Measurements from ENCODE around the gene ASXL3. TPM values are rescaled to one million over a fixed set of nuclear protein-coding genes. Genes with fewer than 3 reads are reported as not detected.

ASXL3 gene
- total and polyA plus RNA-seq, 10 of the 15 experiments (the other 5 are each of a cell fraction or from before 2014, with no cell fraction given), result 0.15 TPM; not detected in 9

DNA sequence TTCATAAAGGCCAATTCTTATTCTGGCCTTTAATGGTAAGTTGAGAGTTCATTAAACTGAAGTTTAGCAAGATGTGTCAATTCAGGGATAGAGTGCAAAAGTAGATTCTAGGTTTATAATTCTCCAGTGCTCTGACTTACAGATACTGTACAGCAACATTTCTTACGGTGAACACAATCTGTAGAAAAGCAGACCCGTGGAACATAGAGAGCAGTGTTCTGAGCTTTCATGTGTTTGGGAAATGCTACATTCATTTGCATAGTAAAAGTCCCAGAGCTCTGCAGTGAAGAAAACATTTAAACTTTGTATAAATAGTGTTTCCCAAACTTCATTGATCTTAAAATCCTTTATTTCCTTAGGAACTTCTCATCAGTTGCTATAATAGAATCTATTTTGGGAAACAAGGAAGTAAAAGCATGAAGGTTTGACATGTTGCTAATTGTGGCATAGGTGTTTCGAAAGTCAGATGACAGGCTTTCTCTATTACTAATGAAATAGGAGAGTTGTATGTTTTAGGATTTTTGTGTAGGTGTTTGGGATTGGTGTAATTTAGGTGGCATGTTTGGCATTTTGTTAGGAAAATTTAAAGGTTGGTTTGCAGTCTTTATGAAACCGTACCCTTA is 138.2 kb downstream of the ASXL3 start:
- Histone ChIP-seq H2AFZ (ENCODE audit: control insufficient read depth, low read depth, low read length) (no peak overlapping the region; the same call in 1 of the 2 replicates), H3K4me3 (no peak overlapping the region), H3K27ac (ENCODE audit: control insufficient read depth, insufficient read depth) (peak overlapping the region; percentile 1; the same call in 1 of the 2 replicates), H4K20me1 (ENCODE audit: control insufficient read depth, insufficient read depth) (no peaks in the 10 kb centered on the region), H3K4me1 (ENCODE audit: control insufficient read depth, insufficient read depth, low read length) (peaks cover 12% of the 10 kb centered on the region), H3K4me2 (ENCODE audit: control insufficient read depth, insufficient read depth) (peak overlapping the region; percentile 30; the same call in 1 of the 2 replicates), H3K9me3 (replicated peaks; ENCODE audit: control insufficient read depth, insufficient read depth, low read length) (no peaks in the 10 kb centered on the region), H3K9ac (ENCODE audit: control insufficient read depth, insufficient read depth, low read length) (no peak overlapping the region), H3K79me2 (ENCODE audit: control insufficient read depth, insufficient read depth, low read length) (no peaks in the 10 kb centered on the region), H3K36me3 (ENCODE audit: control insufficient read depth in 2 of 2, insufficient read depth in 2 of 2, low read length in 1 of 2) (no peaks in the 10 kb centered on the region), H3K27me3 (replicated peaks in 1 of 2; ENCODE audit: control insufficient read depth in 2 of 2, insufficient read depth in 2 of 2, low read length in 1 of 2) (no peaks in the 10 kb centered on the region)
- in situ Hi-C loops (cut with MboI) (no loop called here), intact Hi-C loops (cut with micrococcal nuclease; ENCODE audit: unreplicated experiment) (no loop called here)
- WGBS (ENCODE audit: insufficient coverage, insufficient replicate concordance, low lambda C conversion rate, missing lambda C conversion rate), result 35% methylated on average over 4 of the region's 4 CpGs
- DNase-seq (ENCODE audit: low read depth, low spot score), result no peak
- POLR2A ChIA-PET, result no interaction called here
- CTCF ChIA-PET, result no interaction called here
- RAD21 ChIA-PET (ENCODE audit: unreplicated experiment), result no interaction called here
- ATAC-seq, result peak; percentile 21; the same call in 1 of the 3 replicates
- BruUV-seq (replicated peaks), result no TSS peak
- no peak for FAIRE-seq
- SMC1A ChIA-PET (ENCODE audit: uncharacterized antibody, unreplicated experiment), result interaction anchor here (1.6 kb wide), 1 partner anchor 13 kb away, joined by 5 read pairs; no protein-coding TSS in a partner anchor
- TF ChIP-seq MEF2B (IDR thresholded peaks at IDR 0.05; ENCODE audit: partially characterized antibody, poor library complexity, severe bottlenecking), result peak; percentile 77
- no peak for TF ChIP-seq MXI1 (IDR thresholded peaks at IDR 0.05; ENCODE audit: low read depth, low read length)
- peak; percentile 18; the same call in 1 of the 2 replicates for TF ChIP-seq CREM (IDR thresholded peaks at IDR 0.05; ENCODE audit: low read depth)
- peak; percentile 49; the same call in 1 of the 2 replicates for TF ChIP-seq JUNB (IDR thresholded peaks at IDR 0.05)
- TF ChIP-seq, protein P1, sequence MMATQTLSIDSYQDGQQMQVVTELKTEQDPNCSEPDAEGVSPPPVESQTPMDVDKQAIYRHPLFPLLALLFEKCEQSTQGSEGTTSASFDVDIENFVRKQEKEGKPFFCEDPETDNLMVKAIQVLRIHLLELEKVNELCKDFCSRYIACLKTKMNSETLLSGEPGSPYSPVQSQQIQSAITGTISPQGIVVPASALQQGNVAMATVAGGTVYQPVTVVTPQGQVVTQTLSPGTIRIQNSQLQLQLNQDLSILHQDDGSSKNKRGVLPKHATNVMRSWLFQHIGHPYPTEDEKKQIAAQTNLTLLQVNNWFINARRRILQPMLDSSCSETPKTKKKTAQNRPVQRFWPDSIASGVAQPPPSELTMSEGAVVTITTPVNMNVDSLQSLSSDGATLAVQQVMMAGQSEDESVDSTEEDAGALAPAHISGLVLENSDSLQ (IDR thresholded peaks at IDR 0.05), result no peak
- TF ChIP-seq FOXM1 (IDR thresholded peaks at IDR 0.05; ENCODE audit: low read depth, low read length), result peak; percentile 46; the same call in 1 of the 2 replicates
- no peak for TF ChIP-seq CREB1 (IDR thresholded peaks at IDR 0.05; ENCODE audit: low read depth)
- TF ChIP-seq ZNF217 (IDR thresholded peaks at IDR 0.05), result no peak
- TF ChIP-seq IKZF1 (conservative IDR thresholded peaks at IDR 0.05), result no peak
- TF ChIP-seq, protein P2, sequence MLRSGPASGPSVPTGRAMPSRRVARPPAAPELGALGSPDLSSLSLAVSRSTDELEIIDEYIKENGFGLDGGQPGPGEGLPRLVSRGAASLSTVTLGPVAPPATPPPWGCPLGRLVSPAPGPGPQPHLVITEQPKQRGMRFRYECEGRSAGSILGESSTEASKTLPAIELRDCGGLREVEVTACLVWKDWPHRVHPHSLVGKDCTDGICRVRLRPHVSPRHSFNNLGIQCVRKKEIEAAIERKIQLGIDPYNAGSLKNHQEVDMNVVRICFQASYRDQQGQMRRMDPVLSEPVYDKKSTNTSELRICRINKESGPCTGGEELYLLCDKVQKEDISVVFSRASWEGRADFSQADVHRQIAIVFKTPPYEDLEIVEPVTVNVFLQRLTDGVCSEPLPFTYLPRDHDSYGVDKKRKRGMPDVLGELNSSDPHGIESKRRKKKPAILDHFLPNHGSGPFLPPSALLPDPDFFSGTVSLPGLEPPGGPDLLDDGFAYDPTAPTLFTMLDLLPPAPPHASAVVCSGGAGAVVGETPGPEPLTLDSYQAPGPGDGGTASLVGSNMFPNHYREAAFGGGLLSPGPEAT (IDR thresholded peaks at IDR 0.05; ENCODE audit: low read depth), result peak; percentile 37; the same call in 1 of the 2 replicates
- TF ChIP-seq NRF1 (conservative IDR thresholded peaks at IDR 0.05; ENCODE audit: low read depth, low read length), result no peak
- TF ChIP-seq POLR2AphosphoS2 (IDR thresholded peaks at IDR 0.05; ENCODE audit: low read depth, low read length), result no peak
- TF ChIP-seq MTA2 (IDR thresholded peaks at IDR 0.05; ENCODE audit: low read depth), result peak; percentile 42; the same call in 1 of the 2 replicates
- TF ChIP-seq NR2C2 (IDR thresholded peaks at IDR 0.05; ENCODE audit: borderline replicate concordance, control insufficient read depth, insufficient read length, low read depth), result no peak
- TF ChIP-seq, protein P3, sequence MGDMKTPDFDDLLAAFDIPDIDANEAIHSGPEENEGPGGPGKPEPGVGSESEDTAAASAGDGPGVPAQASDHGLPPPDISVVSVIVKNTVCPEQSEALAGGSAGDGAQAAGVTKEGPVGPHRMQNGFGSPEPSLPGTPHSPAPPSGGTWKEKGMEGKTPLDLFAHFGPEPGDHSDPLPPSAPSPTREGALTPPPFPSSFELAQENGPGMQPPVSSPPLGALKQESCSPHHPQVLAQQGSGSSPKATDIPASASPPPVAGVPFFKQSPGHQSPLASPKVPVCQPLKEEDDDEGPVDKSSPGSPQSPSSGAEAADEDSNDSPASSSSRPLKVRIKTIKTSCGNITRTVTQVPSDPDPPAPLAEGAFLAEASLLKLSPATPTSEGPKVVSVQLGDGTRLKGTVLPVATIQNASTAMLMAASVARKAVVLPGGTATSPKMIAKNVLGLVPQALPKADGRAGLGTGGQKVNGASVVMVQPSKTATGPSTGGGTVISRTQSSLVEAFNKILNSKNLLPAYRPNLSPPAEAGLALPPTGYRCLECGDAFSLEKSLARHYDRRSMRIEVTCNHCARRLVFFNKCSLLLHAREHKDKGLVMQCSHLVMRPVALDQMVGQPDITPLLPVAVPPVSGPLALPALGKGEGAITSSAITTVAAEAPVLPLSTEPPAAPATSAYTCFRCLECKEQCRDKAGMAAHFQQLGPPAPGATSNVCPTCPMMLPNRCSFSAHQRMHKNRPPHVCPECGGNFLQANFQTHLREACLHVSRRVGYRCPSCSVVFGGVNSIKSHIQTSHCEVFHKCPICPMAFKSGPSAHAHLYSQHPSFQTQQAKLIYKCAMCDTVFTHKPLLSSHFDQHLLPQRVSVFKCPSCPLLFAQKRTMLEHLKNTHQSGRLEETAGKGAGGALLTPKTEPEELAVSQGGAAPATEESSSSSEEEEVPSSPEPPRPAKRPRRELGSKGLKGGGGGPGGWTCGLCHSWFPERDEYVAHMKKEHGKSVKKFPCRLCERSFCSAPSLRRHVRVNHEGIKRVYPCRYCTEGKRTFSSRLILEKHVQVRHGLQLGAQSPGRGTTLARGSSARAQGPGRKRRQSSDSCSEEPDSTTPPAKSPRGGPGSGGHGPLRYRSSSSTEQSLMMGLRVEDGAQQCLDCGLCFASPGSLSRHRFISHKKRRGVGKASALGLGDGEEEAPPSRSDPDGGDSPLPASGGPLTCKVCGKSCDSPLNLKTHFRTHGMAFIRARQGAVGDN (IDR thresholded peaks at IDR 0.05), result no peak
- peak; percentile 82 for TF ChIP-seq NFIC (IDR thresholded peaks at IDR 0.05; ENCODE audit: low read depth, low read length)

All from GM12878 (cell line).